ENCODE data around the gene TYMP. TPM values are rescaled to one million over a fixed set of nuclear protein-coding genes. Genes with fewer than 3 reads are reported as not detected.

Gene TYMP
- total RNA-seq, 2 donors from 2014 or later, result 1.2 to 2.1 TPM

- DNase-seq, result peak; percentile 15
- Histone ChIP-seq H3K9ac (ENCODE audit: extremely low read depth, low read length, poor library complexity, severe bottlenecking) (no peak overlapping the region), H3K36me3 (ENCODE audit: control insufficient read depth, insufficient read depth, low read length) (no peaks in the 10 kb centered on the region), H3K27ac (ENCODE audit: low read depth, low read length) (no peak overlapping the region), H3K27me3 (ENCODE audit: control insufficient read depth, insufficient read depth, low read length, poor library complexity, severe bottlenecking) (no peaks in the 10 kb centered on the region), H3K4me1 (ENCODE audit: control insufficient read depth, insufficient read depth, low read length) (no peaks in the 10 kb centered on the region), H3K9me3 (ENCODE audit: control insufficient read depth, low read length) (no peaks in the 10 kb centered on the region), H3K4me3 (ENCODE audit: low read length) (no peak overlapping the region)
- no peak overlapping the region for H3K4me3 Mint-ChIP-seq
- WGBS, 2 experiments (ENCODE audit: insufficient coverage in 1 of 2, insufficient read length in 1 of 2), result 91 to 100% methylated on average over 6 to 31 of the region's 31 CpGs
- peaks cover 41% of the 10 kb centered on the region for H3K27me3 Mint-ChIP-seq (ENCODE audit: insufficient read depth)
- H3K9me3 Mint-ChIP-seq, result no peaks in the 10 kb centered on the region
- no peak for TF ChIP-seq CTCF (conservative IDR thresholded peaks at IDR 0.05)
- no peak overlapping the region for H3K27ac Mint-ChIP-seq
- no peaks in the 10 kb centered on the region for H3K36me3 Mint-ChIP-seq (ENCODE audit: low read depth)
- peaks cover 11% of the 10 kb centered on the region for H3K4me1 Mint-ChIP-seq
Measured at GRCh38 chr22:50489363-50490243, 40.2 kb downstream of the TYMP start.

- Histone ChIP-seq H3K4me3 (ENCODE audit: low read length) (no peak overlapping the region), H3K9me3 (ENCODE audit: control insufficient read depth, low read length) (no peaks in the 10 kb centered on the region), H3K9ac (ENCODE audit: extremely low read depth, low read length, poor library complexity, severe bottlenecking) (no peak overlapping the region), H3K36me3 (ENCODE audit: control insufficient read depth, insufficient read depth, low read length) (no peaks in the 10 kb centered on the region), H3K27ac (ENCODE audit: low read depth, low read length) (no peak overlapping the region), H3K27me3 (ENCODE audit: control insufficient read depth, insufficient read depth, low read length, poor library complexity, severe bottlenecking) (no peaks in the 10 kb centered on the region), H3K4me1 (ENCODE audit: control insufficient read depth, insufficient read depth, low read length) (no peaks in the 10 kb centered on the region)
- Mint-ChIP-seq H3K27ac (no peak overlapping the region), H3K27me3 (ENCODE audit: insufficient read depth) (peaks cover 45% of the 10 kb centered on the region), H3K4me3 (no peak overlapping the region), H3K36me3 (ENCODE audit: low read depth) (no peaks in the 10 kb centered on the region), H3K4me1 (peaks cover 11% of the 10 kb centered on the region), H3K9me3 (no peaks in the 10 kb centered on the region)
- 77 to 88% methylated on average over 5 to 19 of the region's 19 CpGs for WGBS, 2 experiments (ENCODE audit: insufficient coverage in 1 of 2, insufficient read length in 1 of 2)
- DNase-seq, result peak; percentile 38
- TF ChIP-seq CTCF (conservative IDR thresholded peaks at IDR 0.05), result no peak
Measured at GRCh38 chr22:50488886-50489285, 40.9 kb downstream of the TYMP start.

GRCh38 chr22:50488006-50488677 is 41.7 kb downstream of the TYMP start:
- TF ChIP-seq CTCF (conservative IDR thresholded peaks at IDR 0.05), result no peak
- Histone ChIP-seq H3K27ac (ENCODE audit: low read depth, low read length) (no peak overlapping the region), H3K36me3 (ENCODE audit: control insufficient read depth, insufficient read depth, low read length) (no peaks in the 10 kb centered on the region), H3K4me3 (ENCODE audit: low read length) (no peak overlapping the region), H3K9ac (ENCODE audit: extremely low read depth, low read length, poor library complexity, severe bottlenecking) (no peak overlapping the region), H3K27me3 (ENCODE audit: control insufficient read depth, insufficient read depth, low read length, poor library complexity, severe bottlenecking) (no peaks in the 10 kb centered on the region), H3K9me3 (ENCODE audit: control insufficient read depth, low read length) (no peaks in the 10 kb centered on the region), H3K4me1 (ENCODE audit: control insufficient read depth, insufficient read depth, low read length) (no peaks in the 10 kb centered on the region)
- no peaks in the 10 kb centered on the region for H3K36me3 Mint-ChIP-seq (ENCODE audit: low read depth)
- H3K9me3 Mint-ChIP-seq, result no peaks in the 10 kb centered on the region
- peaks cover 11% of the 10 kb centered on the region for H3K4me1 Mint-ChIP-seq
- DNase-seq, result no peak
- no peak overlapping the region for H3K4me3 Mint-ChIP-seq
- no peak overlapping the region for H3K27ac Mint-ChIP-seq
- peaks cover 43% of the 10 kb centered on the region for H3K27me3 Mint-ChIP-seq (ENCODE audit: insufficient read depth)
- WGBS, 2 experiments (ENCODE audit: insufficient coverage in 1 of 2, insufficient read length in 1 of 2), result 88% methylated on average over 15 of the region's 18 CpGs; no CpG with 5 or more reads in 1 of the 2 experiments

Data from endodermal cell (in vitro differentiated cells).